HCT116 (cell line): ENCODE results near the gene CCDC117.

Experiments
- CEBPB ChIP-seq: IDR thresholded peaks from 2 replicates; pipeline ENCODE4 v1.6.1; 2012; ENCODE audit warnings: low read depth
- SP1 ChIP-seq: IDR thresholded peaks from 2 replicates; pipeline ENCODE4 v1.6.1; 2012; ENCODE audit warnings: low read depth

- no peak for TF ChIP-seq CEBPB
- no peak for TF ChIP-seq SP1
Measured at GRCh38 chr22:28835630-28836189, 63.2 kb downstream of the CCDC117 start.
